ENCODE data around the gene TXLNG.

DNA sequence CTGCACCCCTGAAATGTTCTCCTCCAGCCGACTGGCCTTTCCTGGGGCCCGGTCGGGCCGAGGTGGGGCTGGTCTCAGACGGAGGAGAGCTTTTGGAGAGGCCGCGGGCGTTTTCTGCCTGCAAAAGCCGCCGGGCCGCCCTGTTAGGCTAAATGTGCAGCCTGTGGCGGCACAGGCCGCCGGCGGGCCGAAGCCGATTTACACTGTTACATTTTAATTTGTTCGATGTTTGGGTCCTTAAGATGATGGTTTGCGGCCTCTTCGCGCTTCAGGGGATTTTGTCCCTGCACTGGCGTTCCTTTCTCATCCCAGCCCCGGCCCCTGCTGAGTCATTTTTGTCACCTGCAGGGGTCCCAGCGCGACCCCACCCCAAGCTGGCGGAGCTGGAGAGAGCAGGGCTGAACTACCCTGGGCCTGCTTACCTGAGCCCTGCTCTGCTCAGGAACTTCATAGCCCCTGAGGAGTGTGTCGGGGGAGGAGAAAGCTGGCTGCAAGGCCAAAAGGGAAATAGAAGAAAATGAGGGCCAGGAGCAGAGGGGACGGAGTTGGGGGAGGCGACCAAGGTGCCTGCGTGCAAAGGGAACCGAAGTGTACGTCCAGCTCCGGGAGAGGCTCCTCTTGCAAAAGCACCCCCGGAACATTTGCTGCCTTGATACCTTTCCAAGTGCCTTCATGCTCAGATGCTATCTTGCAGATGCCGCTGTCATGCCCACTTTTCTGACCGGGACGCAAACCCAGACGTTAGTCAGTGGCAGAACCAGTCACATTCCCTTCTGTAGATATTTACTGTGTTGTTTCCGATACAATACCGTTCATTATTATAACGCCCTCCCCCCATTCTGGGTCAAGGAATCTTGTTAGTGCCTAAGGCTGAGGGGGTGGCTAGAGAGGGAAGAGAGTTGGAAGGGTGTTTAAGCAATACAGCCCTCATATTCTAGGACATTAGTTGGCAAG is 84.9 kb downstream of the TXLNG start:
- TF ChIP-seq, protein P1, sequence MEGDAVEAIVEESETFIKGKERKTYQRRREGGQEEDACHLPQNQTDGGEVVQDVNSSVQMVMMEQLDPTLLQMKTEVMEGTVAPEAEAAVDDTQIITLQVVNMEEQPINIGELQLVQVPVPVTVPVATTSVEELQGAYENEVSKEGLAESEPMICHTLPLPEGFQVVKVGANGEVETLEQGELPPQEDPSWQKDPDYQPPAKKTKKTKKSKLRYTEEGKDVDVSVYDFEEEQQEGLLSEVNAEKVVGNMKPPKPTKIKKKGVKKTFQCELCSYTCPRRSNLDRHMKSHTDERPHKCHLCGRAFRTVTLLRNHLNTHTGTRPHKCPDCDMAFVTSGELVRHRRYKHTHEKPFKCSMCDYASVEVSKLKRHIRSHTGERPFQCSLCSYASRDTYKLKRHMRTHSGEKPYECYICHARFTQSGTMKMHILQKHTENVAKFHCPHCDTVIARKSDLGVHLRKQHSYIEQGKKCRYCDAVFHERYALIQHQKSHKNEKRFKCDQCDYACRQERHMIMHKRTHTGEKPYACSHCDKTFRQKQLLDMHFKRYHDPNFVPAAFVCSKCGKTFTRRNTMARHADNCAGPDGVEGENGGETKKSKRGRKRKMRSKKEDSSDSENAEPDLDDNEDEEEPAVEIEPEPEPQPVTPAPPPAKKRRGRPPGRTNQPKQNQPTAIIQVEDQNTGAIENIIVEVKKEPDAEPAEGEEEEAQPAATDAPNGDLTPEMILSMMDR (tag by site-specific recombination; IDR thresholded peaks at IDR 0.05): no peak
- TF ChIP-seq ZNF121 (tag by site-specific recombination; IDR thresholded peaks at IDR 0.05) (no peak), SP7 (tag by site-specific recombination; IDR thresholded peaks at IDR 0.05) (no peak), TCF7L2 (IDR thresholded peaks at IDR 0.05; ENCODE audit: borderline replicate concordance, low read depth, low read length) (no peak), KLF9 (tag by site-specific recombination; IDR thresholded peaks at IDR 0.05; ENCODE audit: low read depth) (no peak), ZNF777 (tag by site-specific recombination; IDR thresholded peaks at IDR 0.05; ENCODE audit: borderline replicate concordance) (0 out of 2 replicates have a peak, but pooled peaks have one; percentile 9), SETDB1 (IDR thresholded peaks at IDR 0.05; ENCODE audit: insufficient read length, low read length) (no peak)
- TF ChIP-seq, protein P2, sequence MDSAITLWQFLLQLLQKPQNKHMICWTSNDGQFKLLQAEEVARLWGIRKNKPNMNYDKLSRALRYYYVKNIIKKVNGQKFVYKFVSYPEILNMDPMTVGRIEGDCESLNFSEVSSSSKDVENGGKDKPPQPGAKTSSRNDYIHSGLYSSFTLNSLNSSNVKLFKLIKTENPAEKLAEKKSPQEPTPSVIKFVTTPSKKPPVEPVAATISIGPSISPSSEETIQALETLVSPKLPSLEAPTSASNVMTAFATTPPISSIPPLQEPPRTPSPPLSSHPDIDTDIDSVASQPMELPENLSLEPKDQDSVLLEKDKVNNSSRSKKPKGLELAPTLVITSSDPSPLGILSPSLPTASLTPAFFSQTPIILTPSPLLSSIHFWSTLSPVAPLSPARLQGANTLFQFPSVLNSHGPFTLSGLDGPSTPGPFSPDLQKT (IDR thresholded peaks at IDR 0.05; ENCODE audit: borderline replicate concordance, low read depth, low read length): no peak
